ENCODE results near the gene PIK3R4. TPM values are rescaled to one million over a fixed set of nuclear protein-coding genes. Genes with fewer than 3 reads are reported as not detected.

The PIK3R4 gene
- total RNA-seq, 4 donors from 2014 or later = 25.0 to 51.0 (median 33.2) TPM

DNA sequence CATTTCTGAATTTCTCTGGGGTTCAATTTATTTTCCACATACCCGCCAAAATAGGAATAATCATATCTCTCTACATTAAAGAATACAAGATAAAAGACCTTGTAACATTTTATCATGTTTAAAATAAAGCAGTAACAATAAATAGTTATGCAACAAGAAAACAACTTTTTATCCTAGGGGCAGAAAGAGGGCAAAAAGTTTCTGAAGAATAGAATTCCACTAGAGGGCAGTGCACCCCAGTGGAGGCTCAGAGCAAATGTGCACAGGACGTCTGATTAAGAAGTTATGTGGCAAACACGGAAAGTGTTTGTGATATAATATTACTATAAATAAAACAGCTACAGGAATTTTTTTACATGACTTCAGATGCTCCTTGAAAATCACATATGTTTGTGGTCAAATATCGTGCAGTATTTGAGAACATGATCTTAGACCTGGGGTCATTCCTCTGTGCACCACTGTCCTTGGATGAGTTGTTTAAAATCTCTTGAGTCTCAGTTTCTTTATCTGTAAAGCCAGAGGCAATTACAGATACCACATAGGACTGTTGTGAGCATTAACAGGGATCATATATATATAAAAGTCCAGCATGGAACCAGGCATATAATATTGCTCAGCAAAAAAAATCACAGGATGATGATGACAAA is 13.2 kb upstream of the PIK3R4 start:
- TF ChIP-seq, protein P1, sequence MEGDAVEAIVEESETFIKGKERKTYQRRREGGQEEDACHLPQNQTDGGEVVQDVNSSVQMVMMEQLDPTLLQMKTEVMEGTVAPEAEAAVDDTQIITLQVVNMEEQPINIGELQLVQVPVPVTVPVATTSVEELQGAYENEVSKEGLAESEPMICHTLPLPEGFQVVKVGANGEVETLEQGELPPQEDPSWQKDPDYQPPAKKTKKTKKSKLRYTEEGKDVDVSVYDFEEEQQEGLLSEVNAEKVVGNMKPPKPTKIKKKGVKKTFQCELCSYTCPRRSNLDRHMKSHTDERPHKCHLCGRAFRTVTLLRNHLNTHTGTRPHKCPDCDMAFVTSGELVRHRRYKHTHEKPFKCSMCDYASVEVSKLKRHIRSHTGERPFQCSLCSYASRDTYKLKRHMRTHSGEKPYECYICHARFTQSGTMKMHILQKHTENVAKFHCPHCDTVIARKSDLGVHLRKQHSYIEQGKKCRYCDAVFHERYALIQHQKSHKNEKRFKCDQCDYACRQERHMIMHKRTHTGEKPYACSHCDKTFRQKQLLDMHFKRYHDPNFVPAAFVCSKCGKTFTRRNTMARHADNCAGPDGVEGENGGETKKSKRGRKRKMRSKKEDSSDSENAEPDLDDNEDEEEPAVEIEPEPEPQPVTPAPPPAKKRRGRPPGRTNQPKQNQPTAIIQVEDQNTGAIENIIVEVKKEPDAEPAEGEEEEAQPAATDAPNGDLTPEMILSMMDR (IDR thresholded peaks at IDR 0.05; ENCODE audit: low read depth) = no peak

DNA sequence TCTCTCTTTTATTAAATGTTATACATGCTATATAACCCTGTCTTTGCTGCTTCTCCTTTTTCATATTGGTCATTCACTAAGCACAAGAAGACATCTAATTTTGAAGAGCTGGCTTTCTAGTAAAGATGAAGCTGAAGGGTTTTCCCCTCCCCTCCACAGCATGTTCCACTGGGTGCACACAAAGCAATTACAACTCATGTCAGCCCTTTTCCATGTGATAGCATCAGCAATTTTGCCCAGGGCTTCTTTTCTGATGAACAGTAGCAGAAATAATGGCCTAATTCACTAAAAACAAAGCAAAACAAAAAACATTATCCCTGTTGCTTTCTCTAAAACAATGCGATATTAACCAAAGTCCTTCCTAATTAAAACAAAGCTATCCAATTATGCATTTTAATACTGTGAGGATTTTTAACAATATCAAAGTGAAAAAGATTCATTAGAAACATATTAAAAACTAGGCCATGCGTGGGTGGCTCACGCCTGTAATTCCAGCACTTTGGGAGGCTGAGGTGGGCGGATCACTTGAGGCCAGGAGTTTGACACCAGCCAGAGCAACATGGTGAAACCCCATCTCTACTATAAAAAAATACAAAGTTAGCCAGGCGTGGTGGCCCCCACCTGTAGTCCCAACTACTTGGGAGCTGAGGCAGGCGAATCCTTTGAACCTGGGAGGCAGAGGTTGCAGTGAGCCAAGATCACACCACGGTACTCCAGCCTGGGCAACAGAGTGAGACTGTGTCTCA is 12.2 kb upstream of the PIK3R4 start:
- TF ChIP-seq, protein P1 (IDR thresholded peaks at IDR 0.05; ENCODE audit: low read depth) = no peak

DNA sequence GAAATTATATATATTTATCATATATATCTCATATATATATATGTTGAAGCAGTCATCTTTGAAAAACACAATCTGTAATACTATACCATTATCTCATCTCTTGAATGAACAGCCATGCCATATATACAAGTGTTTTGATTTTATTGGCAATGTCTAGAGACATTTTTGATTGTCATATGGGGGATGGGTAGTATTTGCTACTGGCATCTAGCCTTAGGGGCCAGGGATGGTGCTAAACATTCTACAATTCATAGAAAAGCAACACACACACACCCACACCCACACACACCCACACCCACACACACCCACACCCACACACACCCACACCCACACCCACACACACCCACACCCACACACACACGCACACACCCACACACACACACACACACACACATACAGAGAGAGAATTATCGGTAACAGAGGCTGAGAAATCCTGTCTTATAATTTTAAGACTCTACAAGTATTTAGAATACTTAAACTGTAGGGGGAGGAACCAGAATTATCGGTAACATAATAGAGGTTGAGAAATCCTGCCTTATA is 11.1 kb upstream of the PIK3R4 start:
- TF ChIP-seq, protein P1 (IDR thresholded peaks at IDR 0.05; ENCODE audit: low read depth) = no peak

DNA sequence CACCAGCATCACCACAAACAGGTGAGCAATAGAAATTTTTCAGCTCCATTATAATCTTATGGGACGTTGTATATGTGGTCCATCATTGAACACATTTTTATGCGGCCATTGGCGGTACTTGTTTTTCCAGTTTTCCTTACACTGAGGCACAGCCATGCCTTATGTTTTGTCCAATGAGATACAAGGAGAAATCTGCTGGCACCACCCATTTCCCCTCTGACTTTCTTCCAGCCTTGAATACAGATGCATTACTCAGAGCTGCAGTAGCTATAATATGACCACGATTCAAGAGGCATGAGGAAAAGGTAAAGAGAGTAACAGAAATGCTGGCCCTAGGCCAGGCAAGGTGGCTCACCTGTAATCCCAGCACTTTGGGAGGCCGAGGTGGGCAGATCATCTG is 9.0 kb upstream of the PIK3R4 start:
- TF ChIP-seq, protein P1 (IDR thresholded peaks at IDR 0.05; ENCODE audit: low read depth) = no peak

DNA sequence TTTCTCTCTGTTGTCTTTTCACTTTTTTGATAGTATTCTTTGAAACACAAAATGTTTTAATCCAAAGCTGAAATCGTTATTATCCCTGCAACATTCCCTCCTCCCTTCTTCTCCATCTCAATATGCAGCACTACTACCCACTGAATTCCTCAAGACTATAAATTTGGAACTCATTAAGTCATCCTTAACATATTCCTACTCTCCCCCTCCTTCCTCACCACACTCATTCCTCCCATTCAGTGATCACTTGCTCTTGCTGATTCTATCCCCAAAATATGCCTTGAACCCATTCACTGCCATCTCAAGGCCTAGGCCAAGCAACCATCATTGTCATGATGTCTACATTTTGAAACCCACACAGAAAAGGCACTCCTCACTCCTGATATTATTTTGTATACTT is 2.4 kb upstream of the PIK3R4 start:
- TF ChIP-seq, protein P1 (IDR thresholded peaks at IDR 0.05; ENCODE audit: low read depth) = no peak

DNA sequence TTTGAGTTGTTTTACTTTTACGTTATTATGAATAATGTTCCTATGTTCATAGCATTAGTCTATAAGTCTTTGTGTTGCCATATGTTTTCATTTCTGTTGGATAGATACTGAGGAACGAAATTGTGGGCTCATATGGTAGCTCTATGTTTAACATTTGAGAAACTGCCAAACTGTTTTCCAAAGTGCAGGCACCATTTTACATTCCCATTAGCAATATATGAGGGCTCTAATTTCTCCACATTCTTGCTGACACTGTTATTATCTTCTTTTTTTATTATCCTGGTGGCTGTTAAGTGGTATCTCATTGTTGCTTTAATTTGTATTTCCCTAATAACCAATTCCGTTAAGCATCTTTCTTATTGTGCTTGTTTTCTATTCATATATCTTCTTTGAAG is 1.8 kb upstream of the PIK3R4 start:
- TF ChIP-seq, protein P1 (IDR thresholded peaks at IDR 0.05; ENCODE audit: low read depth) = no peak

DNA sequence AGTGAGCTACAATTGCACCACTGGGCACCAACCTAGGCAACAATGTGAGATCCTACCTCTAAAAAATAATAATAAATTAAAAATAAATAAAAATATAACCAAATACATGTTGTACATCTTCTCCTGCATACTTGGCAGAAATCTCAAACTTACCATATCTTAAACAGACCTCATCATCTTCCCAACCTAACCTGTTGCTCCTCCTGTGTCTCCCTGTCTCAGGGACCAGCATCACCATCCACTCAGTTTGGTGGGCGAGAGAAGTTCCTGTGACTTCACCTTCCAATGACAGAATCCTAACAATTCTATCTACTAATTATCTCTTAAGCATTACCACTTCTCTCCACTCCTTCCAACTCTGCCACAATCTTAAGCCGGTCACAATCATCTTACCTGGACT is 3.3 kb downstream of the PIK3R4 start:
- TF ChIP-seq, protein P1 (IDR thresholded peaks at IDR 0.05; ENCODE audit: low read depth) = no peak
